Measurements from ENCODE around the gene FHIT.

FHIT gene

GRCh38 chr3:60055765-60056164, 1195.5 kb downstream of the FHIT start:
- in situ Hi-C loops (cut with HindIII; ENCODE audit: low sequenced_read_pairs) = no loop called here
- H3K4me3 ChIP-seq (ENCODE audit: low read depth, low read length) = no peak overlapping the region
- TF ChIP-seq CTCF (IDR thresholded peaks at IDR 0.05; ENCODE audit: low read depth, low read length, missing control alignments) = no peak
- DNase-seq (ENCODE audit: low read depth) = no peak

DNA sequence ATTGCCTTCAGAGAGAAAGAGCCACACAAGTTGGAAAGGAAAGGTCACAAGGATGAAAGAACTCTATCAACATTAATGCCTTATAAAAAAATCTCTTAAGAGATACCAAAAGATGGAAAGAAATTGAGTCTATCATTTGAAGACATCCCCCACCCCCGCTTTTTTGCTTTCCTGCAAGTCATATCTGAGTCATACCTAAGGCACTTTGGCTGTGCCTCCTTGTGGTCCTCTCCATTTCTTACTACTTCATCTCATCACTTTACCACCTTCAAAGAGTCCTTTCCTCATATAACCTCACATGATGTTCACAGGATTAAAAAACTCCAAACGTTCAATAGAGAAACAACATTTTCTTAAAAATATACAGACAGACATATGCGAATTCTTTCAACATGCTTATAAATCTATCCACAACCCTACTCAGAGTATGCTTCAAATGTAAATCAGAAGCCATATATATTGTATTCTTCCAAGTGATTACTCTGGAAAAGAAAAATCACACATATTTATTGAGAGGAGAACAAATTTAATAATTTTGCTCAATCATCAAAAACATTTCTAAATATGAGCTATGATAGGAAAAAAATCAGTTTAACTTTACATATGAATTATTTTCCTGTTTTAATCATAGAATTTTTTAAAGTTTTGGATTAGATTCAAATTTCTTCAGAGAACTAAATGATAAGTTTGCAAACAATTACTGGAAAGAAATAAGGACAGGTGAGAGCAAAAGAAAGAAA, 1197.6 kb downstream of the FHIT start:
- in situ Hi-C loops (cut with HindIII; ENCODE audit: low sequenced_read_pairs) = no loop called here
- DNase-seq (ENCODE audit: low read depth) = no peak

DNA sequence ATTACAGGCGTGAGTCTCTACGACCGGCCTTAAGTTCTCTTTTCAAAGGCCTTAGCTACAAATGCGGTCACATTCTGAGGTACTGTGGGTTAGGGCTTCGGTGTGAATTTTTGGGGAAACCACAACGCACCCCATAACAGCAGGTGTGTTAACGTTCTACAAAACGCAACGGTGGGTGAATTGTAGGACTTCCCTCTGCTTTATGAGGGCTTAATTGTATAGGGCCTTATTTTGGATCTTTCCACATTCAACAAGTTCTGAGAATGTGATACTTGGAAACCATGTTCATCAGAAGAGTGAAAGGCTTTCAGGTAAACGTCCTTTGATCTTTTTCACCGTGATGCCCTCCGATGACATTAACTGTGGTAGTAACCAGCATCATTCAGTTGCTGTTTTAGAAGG, 1202.8 kb downstream of the FHIT start:
- in situ Hi-C loops (cut with HindIII; ENCODE audit: low sequenced_read_pairs) = no loop called here
- no peak overlapping the region for H3K4me3 ChIP-seq (ENCODE audit: low read depth, low read length)
- no peak for TF ChIP-seq CTCF (IDR thresholded peaks at IDR 0.05; ENCODE audit: low read depth, low read length, missing control alignments)
- no peak for DNase-seq (ENCODE audit: low read depth)

More for the DNA sequence above, 1197.6 kb downstream of the FHIT start:
- H3K4me3 ChIP-seq (ENCODE audit: low read depth, low read length) = no peak overlapping the region
- no peak for TF ChIP-seq CTCF (IDR thresholded peaks at IDR 0.05; ENCODE audit: low read depth, low read length, missing control alignments)

DNA sequence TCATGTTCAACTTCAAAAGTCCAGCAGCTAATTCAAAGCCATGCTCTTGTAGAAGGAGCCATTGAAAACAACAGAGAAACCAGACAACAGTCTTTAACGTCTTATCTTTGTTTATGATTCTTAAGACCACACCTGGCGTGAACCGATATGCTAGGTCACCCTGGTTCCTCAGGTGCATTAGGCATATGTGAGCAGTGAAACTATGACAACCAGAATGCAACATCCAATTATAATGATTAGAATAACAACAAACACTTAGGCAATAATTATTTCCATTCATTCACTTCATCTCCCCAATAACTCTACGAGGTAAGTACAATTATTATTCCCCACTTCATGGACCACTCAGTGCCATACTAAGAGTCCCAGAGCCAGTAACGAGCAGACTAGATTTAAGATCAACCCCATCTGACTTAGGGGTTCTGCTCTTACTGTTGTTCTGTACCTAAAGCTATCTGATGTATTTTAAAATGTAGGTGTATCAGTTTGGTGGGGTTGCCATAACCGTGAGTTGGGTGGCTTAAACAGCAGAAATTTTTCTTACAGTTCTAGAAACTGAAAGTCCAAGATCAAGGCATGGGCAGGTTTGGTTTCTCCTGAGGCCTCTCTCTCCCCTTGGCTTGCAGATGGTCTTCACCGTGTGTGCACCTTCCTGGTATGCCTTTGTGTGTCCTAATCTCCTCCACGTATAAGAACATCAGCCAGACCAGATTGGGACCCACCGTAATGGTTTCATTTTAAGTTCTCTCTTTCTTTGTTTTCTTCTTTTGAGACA, 1203.6 kb downstream of the FHIT start:
- no peak overlapping the region for H3K4me3 ChIP-seq (ENCODE audit: low read depth, low read length)
- no peak for TF ChIP-seq CTCF (IDR thresholded peaks at IDR 0.05; ENCODE audit: low read depth, low read length, missing control alignments)
- DNase-seq (ENCODE audit: low read depth) = no peak
- in situ Hi-C loops (cut with HindIII; ENCODE audit: low sequenced_read_pairs) = no loop called here

GRCh38 chr3:60046210-60046609, 1205.0 kb downstream of the FHIT start:
- DNase-seq (ENCODE audit: low read depth) = no peak
- in situ Hi-C loops (cut with HindIII; ENCODE audit: low sequenced_read_pairs) = no loop called here
- H3K4me3 ChIP-seq (ENCODE audit: low read depth, low read length) = no peak overlapping the region
- no peak for TF ChIP-seq CTCF (IDR thresholded peaks at IDR 0.05; ENCODE audit: low read depth, low read length, missing control alignments)

- DNase-seq (ENCODE audit: low read depth) = no peak
- H3K4me3 ChIP-seq (ENCODE audit: low read depth, low read length) = no peak overlapping the region
- in situ Hi-C loops (cut with HindIII; ENCODE audit: low sequenced_read_pairs) = no loop called here
- no peak for TF ChIP-seq CTCF (IDR thresholded peaks at IDR 0.05; ENCODE audit: low read depth, low read length, missing control alignments)
Observed at GRCh38 chr3:60045686-60046085, 1205.6 kb downstream of the FHIT start.

All from astrocyte of the cerebellum (primary cell).